K562 (cell line): Measurements from ENCODE around the gene SELENOO. TPM values are rescaled to one million over a fixed set of nuclear protein-coding genes. Genes with fewer than 3 reads are reported as not detected.

ENCODE experiments used
- BRF1 ChIP-seq: IDR thresholded peaks from 3 replicates; pipeline ENCODE4 v1.6.1; 2011; ENCODE audit warnings: borderline replicate concordance, mild to moderate bottlenecking; ENCODE audit not compliant: insufficient read length; ENCODE audit errors: extremely low read depth
- CHCHD3 ChIP-seq: fragments of 250-450 bp; sonication (Bioruptor Pico); IDR thresholded peaks from 2 replicates; pipeline ENCODE4 v2.1.2; 2022; ENCODE audit warnings: mild to moderate bottlenecking
- E2F3 ChIP-seq: fragments of 250-450 bp; sonication (Bioruptor Pico); IDR thresholded peaks from 2 replicates; pipeline ENCODE4 v1.4.0; 2020; ENCODE audit warnings: mild to moderate bottlenecking
- GTF2E2 ChIP-seq: fragments of 200-800 bp; sonication (Bioruptor generic); IDR thresholded peaks from 2 replicates; pipeline ENCODE4 v1.6.1; 2016; ENCODE audit warnings: missing genetic modification characterization, missing compliant biosample characterization
- NEUROD1 ChIP-seq: fragments of 150-350 bp; IDR thresholded peaks from 2 replicates; pipeline ENCODE4 v1.6.1; 2014; ENCODE audit warnings: borderline replicate concordance, low read length, low read depth; ENCODE audit not compliant: partially characterized antibody
- POLR2A ChIP-seq: fragments of 450-650 bp; conservative IDR thresholded peaks from 2 replicates; pipeline ENCODE4 v1.6.1; 2016
- PTRF ChIP-seq: fragments of 450-650 bp; IDR thresholded peaks from 2 replicates; pipeline ENCODE4 v1.6.1; 2016; ENCODE audit warnings: mild to moderate bottlenecking, missing genetic modification characterization, missing compliant biosample characterization
- SOX6 ChIP-seq: fragments of 450-650 bp; IDR thresholded peaks from 2 replicates; pipeline ENCODE4 v1.6.1; 2014; ENCODE audit warnings: mild to moderate bottlenecking
- SRSF1 ChIP-seq: fragments of 200-400 bp; formaldehyde crosslinking; IDR thresholded peaks from 2 replicates; pipeline ENCODE4 v1.6.1; 2017; ENCODE audit warnings: mild to moderate bottlenecking, low read depth, low read length, moderate library complexity
- XRCC3 ChIP-seq: fragments of 450-650 bp; IDR thresholded peaks from 2 replicates; pipeline ENCODE4 v1.6.1; 2017; ENCODE audit warnings: mild to moderate bottlenecking, moderate library complexity
- ZFX ChIP-seq: sonication (generic); formaldehyde crosslinking; IDR thresholded peaks from 2 replicates; pipeline ENCODE4 v1.8.0; 2022; ENCODE audit warnings: mild to moderate bottlenecking, missing genetic modification reagents, moderate library complexity
- polyA plus RNA-seq, 8 experiments: library from polyadenylated mRNA; depleted of rRNA in 4 of 8; stranded (reverse) in 5 of 8; unstranded in 3 of 8; fragments of >200 nt; fragmentation: Nextera tagmentation in 2 of 8; fragmentation: Illumina TruSeq in 1 of 8; extraction: Ambion mirVana in 2 of 8; extraction: Trizol in 1 of 8; gene quantifications; 2 replicates each; pipeline versions ENCODE4 v1.2.1 to v1.2.3, GENCODE V29; 2011 to 2014; ENCODE audit warnings: inconsistent platforms in 1 of 8, missing spikeins in 1 of 8
- total RNA-seq, 7 experiments: library from RNA; depleted of rRNA in 6 of 7; stranded (reverse); fragments of >200 nt in 6 of 7; fragmentation: Illumina TruSeq in 2 of 7; extraction: Trizol in 2 of 7; gene quantifications; 2 replicates each; pipeline versions ENCODE4 v1.2.1 to v1.2.3, GENCODE V29; 2011 to 2021; ENCODE audit warnings: low replicate concordance in 1 of 7
- TF ChIP-seq, protein P1 (sequence below), 2 experiments: fragments of 450-650 bp in 1 of 2; sonication (generic) in 1 of 2; formaldehyde crosslinking in 1 of 2; IDR thresholded peaks; 2 replicates each; pipeline versions ENCODE4 v1.7.1 to v1.9.0; 2016 to 2022; ENCODE audit warnings: inconsistent platforms in 1 of 2, mild to moderate bottlenecking in 1 of 2, missing genetic modification reagents in 1 of 2

The SELENOO gene
- total and polyA plus RNA-seq, 9 of the 15 experiments (the other 6 are each of a cell fraction or from before 2014, with no cell fraction given) = 0.37 to 24.9 (median 8.3) TPM

- no peak for TF ChIP-seq NEUROD1
- no peak for TF ChIP-seq XRCC3
- TF ChIP-seq ZFX (CRISPR knock-in tag) = peak; percentile 71
- TF ChIP-seq SRSF1 = no peak
- TF ChIP-seq, protein P1, sequence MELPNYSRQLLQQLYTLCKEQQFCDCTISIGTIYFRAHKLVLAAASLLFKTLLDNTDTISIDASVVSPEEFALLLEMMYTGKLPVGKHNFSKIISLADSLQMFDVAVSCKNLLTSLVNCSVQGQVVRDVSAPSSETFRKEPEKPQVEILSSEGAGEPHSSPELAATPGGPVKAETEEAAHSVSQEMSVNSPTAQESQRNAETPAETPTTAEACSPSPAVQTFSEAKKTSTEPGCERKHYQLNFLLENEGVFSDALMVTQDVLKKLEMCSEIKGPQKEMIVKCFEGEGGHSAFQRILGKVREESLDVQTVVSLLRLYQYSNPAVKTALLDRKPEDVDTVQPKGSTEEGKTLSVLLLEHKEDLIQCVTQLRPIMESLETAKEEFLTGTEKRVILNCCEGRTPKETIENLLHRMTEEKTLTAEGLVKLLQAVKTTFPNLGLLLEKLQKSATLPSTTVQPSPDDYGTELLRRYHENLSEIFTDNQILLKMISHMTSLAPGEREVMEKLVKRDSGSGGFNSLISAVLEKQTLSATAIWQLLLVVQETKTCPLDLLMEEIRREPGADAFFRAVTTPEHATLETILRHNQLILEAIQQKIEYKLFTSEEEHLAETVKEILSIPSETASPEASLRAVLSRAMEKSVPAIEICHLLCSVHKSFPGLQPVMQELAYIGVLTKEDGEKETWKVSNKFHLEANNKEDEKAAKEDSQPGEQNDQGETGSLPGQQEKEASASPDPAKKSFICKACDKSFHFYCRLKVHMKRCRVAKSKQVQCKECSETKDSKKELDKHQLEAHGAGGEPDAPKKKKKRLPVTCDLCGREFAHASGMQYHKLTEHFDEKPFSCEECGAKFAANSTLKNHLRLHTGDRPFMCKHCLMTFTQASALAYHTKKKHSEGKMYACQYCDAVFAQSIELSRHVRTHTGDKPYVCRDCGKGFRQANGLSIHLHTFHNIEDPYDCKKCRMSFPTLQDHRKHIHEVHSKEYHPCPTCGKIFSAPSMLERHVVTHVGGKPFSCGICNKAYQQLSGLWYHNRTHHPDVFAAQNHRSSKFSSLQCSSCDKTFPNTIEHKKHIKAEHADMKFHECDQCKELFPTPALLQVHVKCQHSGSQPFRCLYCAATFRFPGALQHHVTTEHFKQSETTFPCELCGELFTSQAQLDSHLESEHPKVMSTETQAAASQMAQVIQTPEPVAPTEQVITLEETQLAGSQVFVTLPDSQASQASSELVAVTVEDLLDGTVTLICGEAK (IDR thresholded peaks at IDR 0.05) = no peak; the same call in 1 of the 2 replicates
- TF ChIP-seq, protein P1 (CRISPR knock-in tag; IDR thresholded peaks at IDR 0.05) = no peak
- TF ChIP-seq BRF1 = no peak
- peak; percentile 69 for TF ChIP-seq POLR2A
- TF ChIP-seq SOX6 = no peak
- no peak for TF ChIP-seq PTRF (tag)
- no peak for TF ChIP-seq GTF2E2 (tag)
- TF ChIP-seq E2F3 (CRISPR knock-in tag) = no peak
- no peak for TF ChIP-seq CHCHD3 (CRISPR knock-in tag)
Observed at GRCh38 chr22:50250555-50251476, 50.0 kb downstream of the SELENOO start, which contains the start of gene HDAC10 (continued).
